Fibroblast of lung (primary cell): ENCODE data around the gene LILRA1.
"Not testable (repeated sequence)": the region's sequence is repeated elsewhere in the genome, so short reads cannot be mapped to it uniquely, and the experiment has no call there.

Experiments
- EZH2 ChIP-seq: IDR thresholded peaks from 2 replicates; pipeline ENCODE4 v1.5.1; 2012; ENCODE audit warnings: low read length, control low read depth, mild to moderate bottlenecking; ENCODE audit errors: missing control alignments
- TF ChIP-seq, protein P1 (sequence below), 2 donors: IDR thresholded peaks in 1 of 2; conservative IDR thresholded peaks in 1 of 2; 1 replicate in 1 of 2; 2 replicates in 1 of 2; pipeline ENCODE4 v1.5.1; 2011 to 2012; ENCODE audit warnings: low read length in 2 of 2, control low read depth in 1 of 2, inconsistent platforms in 1 of 2, low read depth in 1 of 2, mild to moderate bottlenecking in 1 of 2

DNA sequence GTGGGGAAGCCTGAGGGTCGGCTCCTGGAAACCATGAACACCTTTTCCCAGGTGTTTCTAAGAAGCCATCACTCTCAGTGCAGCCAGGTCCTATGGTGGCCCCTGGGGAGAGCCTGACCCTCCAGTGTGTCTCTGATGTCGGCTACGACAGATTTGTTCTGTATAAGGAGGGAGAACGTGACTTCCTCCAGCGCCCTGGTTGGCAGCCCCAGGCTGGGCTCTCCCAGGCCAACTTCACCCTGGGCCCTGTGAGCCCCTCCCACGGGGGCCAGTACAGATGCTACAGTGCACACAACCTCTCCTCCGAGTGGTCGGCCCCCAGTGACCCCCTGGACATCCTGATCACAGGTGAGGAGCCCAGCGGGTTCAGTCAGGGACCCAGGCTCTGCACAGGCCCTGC, 18.2 kb upstream of the LILRA1 start:
- TF ChIP-seq, protein P1, sequence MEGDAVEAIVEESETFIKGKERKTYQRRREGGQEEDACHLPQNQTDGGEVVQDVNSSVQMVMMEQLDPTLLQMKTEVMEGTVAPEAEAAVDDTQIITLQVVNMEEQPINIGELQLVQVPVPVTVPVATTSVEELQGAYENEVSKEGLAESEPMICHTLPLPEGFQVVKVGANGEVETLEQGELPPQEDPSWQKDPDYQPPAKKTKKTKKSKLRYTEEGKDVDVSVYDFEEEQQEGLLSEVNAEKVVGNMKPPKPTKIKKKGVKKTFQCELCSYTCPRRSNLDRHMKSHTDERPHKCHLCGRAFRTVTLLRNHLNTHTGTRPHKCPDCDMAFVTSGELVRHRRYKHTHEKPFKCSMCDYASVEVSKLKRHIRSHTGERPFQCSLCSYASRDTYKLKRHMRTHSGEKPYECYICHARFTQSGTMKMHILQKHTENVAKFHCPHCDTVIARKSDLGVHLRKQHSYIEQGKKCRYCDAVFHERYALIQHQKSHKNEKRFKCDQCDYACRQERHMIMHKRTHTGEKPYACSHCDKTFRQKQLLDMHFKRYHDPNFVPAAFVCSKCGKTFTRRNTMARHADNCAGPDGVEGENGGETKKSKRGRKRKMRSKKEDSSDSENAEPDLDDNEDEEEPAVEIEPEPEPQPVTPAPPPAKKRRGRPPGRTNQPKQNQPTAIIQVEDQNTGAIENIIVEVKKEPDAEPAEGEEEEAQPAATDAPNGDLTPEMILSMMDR (conservative IDR thresholded peaks at IDR 0.05 in 1 of 2, IDR thresholded peaks at IDR 0.05 in 1 of 2; ENCODE audit: low read depth in 1 of 2, low read length in 2 of 2): not testable (repeated sequence)
- not testable (repeated sequence) for TF ChIP-seq EZH2
